Activated CD4-positive, alpha-beta T cell treated with anti-CD3 and anti-CD28 coated beads, Interleukin-2, Interleukin-6, amounts not matched to agents 100 ng/mL and 50 ng/mL, durations not matched to agents 16 hours and 8 hours (primary cell): ENCODE measurements around the gene SUPT7L.
A peak's percentile ranks its signal among the peaks of the same experiment; 100 is the strongest.

Source experiments
- DNase-seq: peaks from one replicate; pipeline ENCODE4 v3.0.0-alpha.2; 2020

SUPT7L gene

GRCh38 chr2:27683390-27684071, 20.1 kb upstream of the SUPT7L start:
- DNase-seq = peak; percentile 95

DNA sequence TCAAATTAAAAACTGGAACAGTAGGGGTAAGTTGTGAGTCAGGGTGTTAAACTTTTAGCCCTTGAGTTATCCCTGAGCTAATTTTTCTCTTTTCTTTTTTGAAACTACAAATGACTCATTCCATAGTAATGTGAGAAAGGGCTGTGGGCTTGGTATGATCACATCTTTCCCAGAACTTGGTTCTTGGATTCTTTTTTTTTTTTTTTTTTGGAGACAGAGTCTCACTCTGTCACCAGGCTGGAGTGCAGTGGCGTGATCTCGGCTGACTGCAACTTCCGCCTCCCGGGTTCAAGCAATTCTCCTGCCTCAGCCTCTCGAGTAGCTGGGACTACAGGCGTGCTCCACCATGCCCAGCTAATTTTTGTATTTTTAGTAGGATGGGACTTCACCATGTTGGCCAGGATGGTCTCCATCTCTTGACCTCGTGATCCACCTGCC, 18.9 kb upstream of the SUPT7L start:
- peak; percentile 56 for DNase-seq

- DNase-seq = peak; percentile 45
These were observed 18.4 kb upstream of the SUPT7L start for GRCh38 chr2:27681841-27682240.

DNA sequence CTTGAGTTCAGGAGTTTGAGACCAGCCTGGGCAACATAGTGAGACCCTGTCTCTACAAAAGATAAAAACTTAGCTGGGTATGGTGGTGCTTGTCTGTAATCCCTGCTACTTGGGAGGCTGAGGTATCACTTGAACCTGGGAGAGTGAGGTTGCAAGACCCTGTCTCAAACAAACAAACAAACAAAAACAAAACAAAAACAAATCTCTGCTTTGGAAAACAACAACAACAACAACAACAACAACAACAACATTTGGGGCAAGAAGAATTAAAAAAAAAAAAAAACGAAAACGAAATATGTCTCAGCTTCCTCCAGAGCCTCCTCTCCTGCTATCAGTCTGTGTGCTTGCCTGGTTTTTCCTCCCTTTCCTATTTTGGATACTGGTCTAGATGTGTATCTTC, 17.2 kb upstream of the SUPT7L start:
- no peak for DNase-seq

GRCh38 chr2:27672723-27673486, 9.5 kb upstream of the SUPT7L start:
- no peak for DNase-seq

DNA sequence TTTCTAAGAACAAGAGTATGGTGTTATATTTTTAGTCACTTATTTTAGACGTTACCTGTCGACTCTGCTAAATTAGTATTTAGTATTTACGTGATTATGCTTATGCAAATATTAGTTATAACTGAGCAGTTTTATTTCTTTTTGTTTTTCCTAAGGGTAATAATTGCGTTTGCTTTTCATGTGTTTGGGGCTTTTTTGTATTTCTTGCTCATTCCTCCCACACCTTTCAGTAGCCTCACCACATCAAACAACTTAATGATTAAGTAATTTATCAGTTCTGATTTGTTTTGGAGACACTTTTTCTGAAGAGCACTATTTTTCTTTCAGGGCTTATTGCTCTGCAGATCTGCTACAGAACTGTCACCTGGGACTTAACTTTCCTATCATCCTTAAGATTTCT, 7.8 kb upstream of the SUPT7L start:
- DNase-seq = no peak

- DNase-seq = no peak
These were observed 4.0 kb upstream of the SUPT7L start for GRCh38 chr2:27667446-27667845.

- no peak for DNase-seq
These were observed 1.4 kb upstream of the SUPT7L start for GRCh38 chr2:27664622-27665363.

DNA sequence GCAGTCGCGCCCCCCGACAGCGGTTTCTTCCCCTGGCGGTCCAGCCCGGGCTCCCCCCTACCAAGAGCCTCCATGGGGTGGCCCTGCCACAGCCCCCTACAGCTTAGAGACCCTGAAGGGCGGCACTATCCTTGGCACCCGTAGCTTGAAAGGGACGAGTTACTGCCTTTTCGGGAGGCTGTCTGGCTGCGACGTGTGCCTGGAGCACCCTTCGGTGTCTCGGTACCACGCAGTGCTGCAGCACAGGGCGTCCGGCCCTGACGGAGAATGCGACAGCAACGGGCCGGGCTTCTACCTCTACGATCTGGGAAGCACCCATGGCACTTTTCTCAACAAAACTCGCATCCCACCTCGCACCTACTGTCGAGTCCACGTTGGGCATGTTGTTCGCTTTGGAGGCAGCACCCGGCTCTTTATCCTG, 750 bp upstream of the SUPT7L start:
- peak; percentile 32 for DNase-seq

DNA sequence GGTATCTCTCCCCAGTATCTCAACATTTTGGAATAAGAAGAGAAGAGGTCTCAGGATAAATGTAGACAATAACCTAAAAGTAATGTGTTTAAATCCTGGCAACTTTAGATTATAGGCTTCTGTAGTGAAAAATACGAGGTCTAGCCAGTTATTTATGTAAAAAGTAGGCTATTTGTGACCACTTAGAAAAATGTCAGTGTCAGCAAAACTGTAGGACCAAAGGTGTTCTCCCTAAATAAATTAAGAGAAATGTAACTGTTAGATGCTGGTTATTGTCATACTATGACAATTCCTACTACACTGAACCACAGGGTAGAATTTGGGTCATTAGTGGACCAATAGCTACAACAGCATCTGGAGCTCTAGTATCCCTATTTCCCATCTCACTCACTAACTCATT, 2.0 kb downstream of the SUPT7L start:
- no peak for DNase-seq

- DNase-seq = no peak
These were observed 8.1 kb downstream of the SUPT7L start for GRCh38 chr2:27655155-27655951.

- no peak for DNase-seq
These were observed 10.0 kb downstream of the SUPT7L start for GRCh38 chr2:27653397-27653796.

DNA sequence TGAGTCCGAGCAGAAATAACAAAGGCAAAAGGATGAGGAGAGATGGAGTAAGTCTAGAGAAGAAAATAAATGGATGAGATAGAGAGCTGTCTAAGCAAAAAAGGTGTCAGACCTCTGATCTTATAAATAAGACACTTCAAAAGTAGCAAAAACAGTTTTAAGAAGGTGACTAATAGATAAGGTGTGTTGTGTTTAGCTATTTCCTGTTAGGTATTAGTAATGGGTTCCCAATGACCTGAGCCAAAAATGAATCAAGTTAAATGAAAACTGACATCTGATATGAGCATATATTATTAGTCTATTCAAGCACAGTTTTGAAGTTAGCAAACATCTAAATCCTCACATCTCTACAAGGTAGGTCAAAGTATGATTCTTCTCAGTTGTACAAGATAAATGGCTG, 10.6 kb downstream of the SUPT7L start:
- DNase-seq = no peak

DNA sequence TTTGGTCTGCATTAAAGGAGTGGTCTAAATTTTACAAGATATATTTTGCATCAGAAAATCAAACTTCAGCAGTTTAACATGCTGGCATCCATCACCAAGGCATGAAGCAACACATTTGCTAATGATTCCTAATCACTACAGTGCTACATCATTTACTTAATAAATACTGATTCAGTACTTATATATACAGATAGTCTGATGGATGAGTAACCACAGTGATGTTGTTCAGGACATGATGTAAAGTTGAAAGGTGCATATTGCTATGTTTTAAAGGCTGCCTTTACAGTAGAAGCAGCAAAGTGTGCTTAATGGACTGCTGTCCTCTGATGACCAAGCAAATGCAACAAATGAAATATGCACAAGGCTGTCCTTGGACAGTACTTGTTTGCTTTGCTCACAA, 11.1 kb downstream of the SUPT7L start:
- no peak for DNase-seq

- DNase-seq = no peak
These were observed 12.4 kb downstream of the SUPT7L start for GRCh38 chr2:27651056-27651455.

DNA sequence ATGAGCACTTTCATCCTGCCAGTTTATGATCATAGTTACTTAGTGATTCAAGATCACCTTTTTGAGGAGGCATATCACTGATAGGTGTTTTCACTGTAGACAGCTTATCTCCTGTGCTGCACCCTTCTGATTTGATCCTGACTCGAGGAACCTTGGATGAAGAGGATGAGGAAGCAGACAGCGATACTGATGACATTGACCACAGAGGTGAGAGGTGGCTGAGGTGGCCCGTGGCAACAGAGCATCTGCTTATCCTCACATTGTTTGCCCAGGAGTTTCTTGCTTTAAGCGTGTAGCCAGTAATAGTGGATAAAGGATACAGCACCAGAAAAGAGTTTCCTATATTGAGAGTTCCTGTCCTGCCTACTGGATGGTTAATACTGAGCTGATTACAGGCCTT, 15.7 kb downstream of the SUPT7L start:
- no peak for DNase-seq

DNA sequence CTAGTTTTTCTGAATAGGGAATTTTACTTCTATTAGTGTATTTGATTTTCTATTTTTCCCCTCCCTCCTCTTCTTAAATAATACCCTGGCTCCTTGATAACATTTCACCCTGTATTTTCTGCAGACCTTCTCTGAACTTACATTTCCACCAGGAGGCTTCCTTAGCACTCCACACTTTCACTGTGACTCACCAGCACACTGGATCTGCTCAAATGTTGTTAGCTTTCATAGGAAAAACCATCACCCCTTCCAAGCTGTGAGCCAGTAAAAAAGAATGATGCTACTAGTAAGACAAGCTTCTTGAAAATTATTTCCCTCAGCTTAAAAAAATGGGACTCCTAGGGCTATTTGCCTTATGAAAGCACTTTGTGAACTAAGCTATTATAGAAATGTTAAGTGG, 16.1 kb downstream of the SUPT7L start:
- no peak for DNase-seq

GRCh38 chr2:27645197-27645596, 18.2 kb downstream of the SUPT7L start:
- DNase-seq = no peak

- no peak for DNase-seq
These were observed 22.6 kb downstream of the SUPT7L start for GRCh38 chr2:27640722-27641245.

GRCh38 chr2:27638709-27639108, 24.7 kb downstream of the SUPT7L start:
- peak; percentile 56 for DNase-seq

GRCh38 chr2:27638037-27638637, 25.3 kb downstream of the SUPT7L start:
- DNase-seq = peak; percentile 83

DNA sequence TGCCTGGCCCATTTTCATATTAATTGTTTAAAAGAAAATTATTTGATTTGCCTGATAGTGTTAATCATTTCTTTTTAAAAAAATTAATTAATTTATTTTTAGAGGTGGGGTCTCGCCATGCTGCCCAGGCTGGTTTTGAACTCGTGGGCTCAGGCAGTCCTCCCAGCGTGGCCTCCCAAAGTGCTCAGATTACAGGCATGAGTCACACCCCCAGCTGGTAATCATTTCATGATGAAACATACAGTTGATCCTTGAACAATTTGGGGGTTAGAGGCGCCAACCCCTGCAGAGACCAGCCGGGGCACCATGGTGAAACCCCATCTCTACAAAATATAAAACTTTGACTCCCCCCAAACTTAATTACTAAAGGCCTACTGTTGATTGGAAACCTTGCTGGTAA, 26.6 kb downstream of the SUPT7L start:
- DNase-seq = peak; percentile 20
